Calu3 (cell line): ENCODE data around the gene MKRN1. TPM values are rescaled to one million over a fixed set of nuclear protein-coding genes. Genes with fewer than 3 reads are reported as not detected.

Experiments used
- BruUV-seq: library from RNA; stranded (reverse); fragments of 400-500 nt; replicated peaks from 2 replicates; lab custom pipeline; 2021; lab: Mats Ljungman, UMichigan
- CTCF ChIA-PET: fragments of 300-600 bp; sonication (Branson Sonifier 250); formaldehyde crosslinking; loops from one replicate; lab custom pipeline; 2022; ENCODE audit warnings: antibody characterized with exemption; lab: Charles Lee
- DNase-seq: peaks from one replicate; pipeline ENCODE4 v3.0.0; 2022
- H3K27ac Mint-ChIP-seq: one replicate; pipeline ENCODE4 v1.8.0; 2022; ENCODE audit warnings: mixed read lengths; ENCODE audit not compliant: unreplicated experiment
- H3K27me3 Mint-ChIP-seq: one replicate; pipeline ENCODE4 v1.8.0; 2022; ENCODE audit warnings: mixed read lengths; ENCODE audit not compliant: unreplicated experiment
- H3K36me3 Mint-ChIP-seq: one replicate; pipeline ENCODE4 v1.8.0; 2022; ENCODE audit warnings: mild to moderate bottlenecking, moderate library complexity, mixed read lengths; ENCODE audit not compliant: insufficient read depth, unreplicated experiment
- H3K4me1 Mint-ChIP-seq: one replicate; pipeline ENCODE4 v1.8.0; 2022; ENCODE audit warnings: mild to moderate bottlenecking, low read depth, mixed read lengths; ENCODE audit not compliant: unreplicated experiment
- H3K4me3 Mint-ChIP-seq: one replicate; pipeline ENCODE4 v1.8.0; 2022; ENCODE audit warnings: mild to moderate bottlenecking, low read depth, moderate library complexity, mixed read lengths; ENCODE audit not compliant: unreplicated experiment
- H3K9me3 Mint-ChIP-seq: one replicate; pipeline ENCODE4 v1.8.0; 2022; ENCODE audit warnings: low read depth, mixed read lengths; ENCODE audit not compliant: unreplicated experiment
- intact Hi-C: fragments of 100-400 bp; cut with micrococcal nuclease; formaldehyde crosslinking; loops from one replicate; pipeline ENCODE4 v1.10.0; 2022; ENCODE audit not compliant: unreplicated experiment
- total RNA-seq: library from RNA; stranded (reverse); gene quantifications from 2 replicates; pipeline ENCODE4 v1.2.3, GENCODE V29; 2022
- TF ChIP-seq, protein P1 (sequence below): fragments of 200-600 bp; IDR thresholded peaks from one replicate; pipeline ENCODE4 v1.8.0; 2022; ENCODE audit warnings: antibody characterized with exemption; ENCODE audit not compliant: unreplicated experiment

MKRN1 gene
- total RNA-seq, 1 experiment from 2014 or later: 85.3 TPM

DNA sequence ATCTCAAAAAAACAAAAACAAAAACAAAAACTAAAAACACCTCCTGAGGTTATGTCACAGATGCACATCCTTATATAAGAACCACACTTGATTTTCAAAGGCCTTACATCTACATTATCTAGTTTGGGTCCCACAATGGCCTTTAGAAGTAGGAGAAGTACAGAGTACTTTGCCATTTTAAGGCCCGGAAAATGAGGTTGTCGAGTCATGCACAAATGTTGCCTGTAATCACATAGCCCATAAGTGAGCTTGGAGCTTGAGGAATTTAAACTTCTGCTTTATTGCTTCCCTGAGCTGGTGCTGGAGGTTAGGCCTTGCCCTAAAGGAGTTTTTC lies 9.7 kb upstream of the MKRN1 start:
- no peaks in the 10 kb centered on the region for H3K27me3 Mint-ChIP-seq
- H3K9me3 Mint-ChIP-seq: no peaks in the 10 kb centered on the region
- H3K4me1 Mint-ChIP-seq: peaks cover 9% of the 10 kb centered on the region
- no peak for DNase-seq
- intact Hi-C loops: no loop called here
- CTCF ChIA-PET: interaction anchor here (0.6 kb wide), 1 partner anchor 15 kb away, joined by 5 read pairs; no protein-coding TSS in a partner anchor
- no peak overlapping the region for H3K4me3 Mint-ChIP-seq
- no peak overlapping the region for H3K27ac Mint-ChIP-seq
- no TSS peak for BruUV-seq
- H3K36me3 Mint-ChIP-seq: no peaks in the 10 kb centered on the region
- TF ChIP-seq, protein P1, sequence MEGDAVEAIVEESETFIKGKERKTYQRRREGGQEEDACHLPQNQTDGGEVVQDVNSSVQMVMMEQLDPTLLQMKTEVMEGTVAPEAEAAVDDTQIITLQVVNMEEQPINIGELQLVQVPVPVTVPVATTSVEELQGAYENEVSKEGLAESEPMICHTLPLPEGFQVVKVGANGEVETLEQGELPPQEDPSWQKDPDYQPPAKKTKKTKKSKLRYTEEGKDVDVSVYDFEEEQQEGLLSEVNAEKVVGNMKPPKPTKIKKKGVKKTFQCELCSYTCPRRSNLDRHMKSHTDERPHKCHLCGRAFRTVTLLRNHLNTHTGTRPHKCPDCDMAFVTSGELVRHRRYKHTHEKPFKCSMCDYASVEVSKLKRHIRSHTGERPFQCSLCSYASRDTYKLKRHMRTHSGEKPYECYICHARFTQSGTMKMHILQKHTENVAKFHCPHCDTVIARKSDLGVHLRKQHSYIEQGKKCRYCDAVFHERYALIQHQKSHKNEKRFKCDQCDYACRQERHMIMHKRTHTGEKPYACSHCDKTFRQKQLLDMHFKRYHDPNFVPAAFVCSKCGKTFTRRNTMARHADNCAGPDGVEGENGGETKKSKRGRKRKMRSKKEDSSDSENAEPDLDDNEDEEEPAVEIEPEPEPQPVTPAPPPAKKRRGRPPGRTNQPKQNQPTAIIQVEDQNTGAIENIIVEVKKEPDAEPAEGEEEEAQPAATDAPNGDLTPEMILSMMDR: no peak

DNA sequence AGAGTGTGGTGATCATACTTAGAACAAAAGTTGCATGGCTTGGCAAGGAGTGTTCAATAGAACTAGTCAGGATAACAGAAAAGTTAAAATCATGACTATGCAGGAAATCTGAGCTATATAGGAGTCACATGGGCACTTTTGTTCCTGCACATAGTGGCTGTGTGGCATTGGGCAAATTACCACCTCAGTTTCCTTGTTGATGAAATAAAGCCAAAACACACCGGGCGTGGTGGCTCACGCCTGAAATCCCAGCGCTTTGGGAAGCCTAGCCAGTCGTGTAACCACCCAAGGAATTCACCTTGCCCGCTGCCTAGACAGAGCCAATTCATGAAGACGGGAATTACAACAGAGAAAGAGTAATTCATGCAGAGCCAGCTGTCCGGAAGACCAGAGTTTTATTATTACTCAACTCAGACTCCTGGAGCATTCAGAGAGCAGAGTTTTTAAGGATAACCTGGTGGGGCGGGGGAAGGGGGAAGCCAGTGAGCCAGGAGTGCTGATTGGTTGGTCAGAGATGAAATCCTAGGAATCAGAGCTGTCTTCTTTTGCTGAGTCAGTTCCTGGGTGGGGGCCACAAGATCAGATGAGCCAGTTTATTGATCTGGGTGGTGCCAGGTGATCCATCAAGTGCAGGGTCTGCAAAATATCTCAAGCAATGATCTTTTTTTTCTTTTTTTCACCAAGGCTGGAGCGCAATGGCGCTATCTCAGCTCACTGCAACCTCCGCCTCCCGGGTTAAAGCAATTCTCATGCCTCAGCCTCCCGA lies 6.4 kb upstream of the MKRN1 start:
- peaks cover 9% of the 10 kb centered on the region for H3K4me1 Mint-ChIP-seq
- no peak overlapping the region for H3K4me3 Mint-ChIP-seq
- DNase-seq: peak; percentile 13
- H3K27ac Mint-ChIP-seq: peak overlapping the region; percentile 52
- no peaks in the 10 kb centered on the region for H3K27me3 Mint-ChIP-seq
- H3K9me3 Mint-ChIP-seq: no peaks in the 10 kb centered on the region
- CTCF ChIA-PET: no interaction called here
- TF ChIP-seq, protein P1: no peak
- intact Hi-C loops: no loop called here
- no peaks in the 10 kb centered on the region for H3K36me3 Mint-ChIP-seq
- no TSS peak for BruUV-seq

DNA sequence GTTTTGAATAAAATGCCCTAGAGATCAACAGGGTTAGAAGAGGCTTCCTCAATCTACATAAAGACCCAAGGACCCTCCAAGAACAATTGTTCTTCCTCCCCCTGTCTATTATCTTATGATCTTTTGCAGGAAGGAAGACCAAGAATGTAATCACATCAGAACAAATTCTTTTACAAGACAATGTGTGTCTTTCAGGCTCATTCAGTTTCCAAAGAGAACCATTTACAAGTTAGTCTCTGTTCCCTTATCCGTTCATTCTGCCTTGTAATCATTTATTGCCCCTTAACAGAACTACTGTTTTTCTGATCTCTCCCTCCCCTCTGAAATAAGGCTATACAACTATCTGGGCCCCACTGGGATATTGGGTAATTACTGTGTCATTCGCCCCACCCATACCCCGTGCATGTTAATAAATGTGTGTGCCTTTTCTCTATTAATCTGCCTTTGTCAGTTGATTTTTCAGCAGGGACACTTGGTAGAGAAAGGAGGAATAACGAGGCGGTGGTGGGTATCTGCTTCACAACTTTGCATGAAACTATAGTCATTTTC lies 5.7 kb upstream of the MKRN1 start:
- H3K36me3 Mint-ChIP-seq: no peaks in the 10 kb centered on the region
- peak overlapping the region; percentile 52 for H3K27ac Mint-ChIP-seq
- intact Hi-C loops: no loop called here
- no peaks in the 10 kb centered on the region for H3K9me3 Mint-ChIP-seq
- DNase-seq: no peak
- peaks cover 9% of the 10 kb centered on the region for H3K4me1 Mint-ChIP-seq
- BruUV-seq: no TSS peak
- H3K4me3 Mint-ChIP-seq: no peak overlapping the region
- CTCF ChIA-PET: no interaction called here
- TF ChIP-seq, protein P1: no peak
- H3K27me3 Mint-ChIP-seq: no peaks in the 10 kb centered on the region

DNA sequence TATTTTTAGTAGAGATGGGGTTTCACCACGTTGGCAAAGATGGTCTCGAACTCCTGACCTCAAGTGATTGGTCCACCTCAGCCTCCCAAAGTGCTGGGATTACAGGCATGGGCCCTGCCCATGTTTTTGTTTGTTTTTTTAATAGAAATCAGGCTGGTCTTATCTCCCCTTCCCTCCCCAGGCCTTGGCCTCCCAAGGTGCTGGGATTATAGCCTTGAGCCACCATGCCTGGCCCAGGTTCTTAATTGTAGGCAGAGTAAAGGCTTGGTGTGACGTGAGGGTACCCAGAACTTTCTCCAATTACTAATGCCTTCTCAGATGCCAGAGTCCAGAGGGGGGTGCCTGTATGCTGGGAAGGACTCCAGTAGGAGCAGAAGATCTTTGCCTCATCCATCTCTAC lies 5.2 kb upstream of the MKRN1 start:
- Mint-ChIP-seq H3K27ac (no peak overlapping the region), H3K4me3 (no peak overlapping the region), H3K4me1 (peaks cover 9% of the 10 kb centered on the region), H3K27me3 (no peaks in the 10 kb centered on the region), H3K9me3 (no peaks in the 10 kb centered on the region), H3K36me3 (peaks cover under 1% of the 10 kb centered on the region)
- CTCF ChIA-PET: no interaction called here
- no peak for DNase-seq
- TF ChIP-seq, protein P1: no peak
- intact Hi-C loops: no loop called here
- no TSS peak for BruUV-seq
